ENCODE data around the gene C5orf46. TPM values are rescaled to one million over a fixed set of nuclear protein-coding genes. Genes with fewer than 3 reads are reported as not detected.

C5orf46 gene
- total RNA-seq, 1 experiment from 2014 or later = 78.7 TPM

DNA sequence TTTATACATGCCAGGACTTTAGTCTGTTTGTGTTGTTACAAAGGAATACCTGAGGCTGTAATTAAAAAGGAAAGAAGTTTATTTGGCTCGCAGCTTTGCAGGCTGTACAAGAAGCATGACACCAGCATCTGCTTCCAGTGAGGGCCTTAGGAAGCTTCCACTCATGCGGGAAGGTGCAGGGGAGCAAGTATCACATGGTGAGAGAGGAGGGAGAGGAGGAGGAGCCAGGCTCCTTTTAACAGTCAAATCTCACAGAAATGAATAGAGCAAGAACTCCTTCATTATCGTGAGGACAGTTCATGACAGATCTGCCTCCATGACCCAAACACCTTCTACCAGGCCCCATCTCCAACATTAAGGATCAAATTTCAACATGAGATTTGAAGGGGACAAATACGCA lies 18.7 kb upstream of the C5orf46 start:
- Histone ChIP-seq H3F3A (ENCODE audit: low read length, unreplicated experiment) (no peaks in the 10 kb centered on the region), H3K27me3 (ENCODE audit: low read length) (no peaks in the 10 kb centered on the region), H4K20me1 (ENCODE audit: low read length) (no peaks in the 10 kb centered on the region), H3K36me3 (ENCODE audit: low read depth, low read length) (no peaks in the 10 kb centered on the region), H3K4me1 (ENCODE audit: insufficient read depth, low read length) (peaks cover 9% of the 10 kb centered on the region), H3K9me3 (ENCODE audit: low read length) (no peaks in the 10 kb centered on the region), H3K9ac (ENCODE audit: low read length) (no peak overlapping the region), H3K9me2 (replicated peaks; ENCODE audit: low read length) (no peaks in the 10 kb centered on the region), H3K4me3 (ENCODE audit: low read length) (no peak overlapping the region), H3K4me2 (ENCODE audit: low read length) (no peak overlapping the region), H3K27ac (ENCODE audit: low read length) (no peak overlapping the region), H3K79me2 (ENCODE audit: low read length) (no peaks in the 10 kb centered on the region), H2AFZ (ENCODE audit: low read length) (peak overlapping the region; percentile 35)
- no TSS peak for BruUV-seq (replicated peaks)
- ATAC-seq = no peak
- CTCF ChIA-PET = no interaction called here
- intact Hi-C loops (cut with micrococcal nuclease) = no loop called here
- no peak for DNase-seq
- POLR2A ChIA-PET (ENCODE audit: unreplicated experiment) = no interaction called here
- no peak for TF ChIP-seq EZH2phosphoT487 (IDR thresholded peaks at IDR 0.05; ENCODE audit: borderline replicate concordance, low read length)
- TF ChIP-seq, protein P1, sequence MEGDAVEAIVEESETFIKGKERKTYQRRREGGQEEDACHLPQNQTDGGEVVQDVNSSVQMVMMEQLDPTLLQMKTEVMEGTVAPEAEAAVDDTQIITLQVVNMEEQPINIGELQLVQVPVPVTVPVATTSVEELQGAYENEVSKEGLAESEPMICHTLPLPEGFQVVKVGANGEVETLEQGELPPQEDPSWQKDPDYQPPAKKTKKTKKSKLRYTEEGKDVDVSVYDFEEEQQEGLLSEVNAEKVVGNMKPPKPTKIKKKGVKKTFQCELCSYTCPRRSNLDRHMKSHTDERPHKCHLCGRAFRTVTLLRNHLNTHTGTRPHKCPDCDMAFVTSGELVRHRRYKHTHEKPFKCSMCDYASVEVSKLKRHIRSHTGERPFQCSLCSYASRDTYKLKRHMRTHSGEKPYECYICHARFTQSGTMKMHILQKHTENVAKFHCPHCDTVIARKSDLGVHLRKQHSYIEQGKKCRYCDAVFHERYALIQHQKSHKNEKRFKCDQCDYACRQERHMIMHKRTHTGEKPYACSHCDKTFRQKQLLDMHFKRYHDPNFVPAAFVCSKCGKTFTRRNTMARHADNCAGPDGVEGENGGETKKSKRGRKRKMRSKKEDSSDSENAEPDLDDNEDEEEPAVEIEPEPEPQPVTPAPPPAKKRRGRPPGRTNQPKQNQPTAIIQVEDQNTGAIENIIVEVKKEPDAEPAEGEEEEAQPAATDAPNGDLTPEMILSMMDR (conservative IDR thresholded peaks at IDR 0.05; ENCODE audit: low read depth, low read length) = no peak

DNA sequence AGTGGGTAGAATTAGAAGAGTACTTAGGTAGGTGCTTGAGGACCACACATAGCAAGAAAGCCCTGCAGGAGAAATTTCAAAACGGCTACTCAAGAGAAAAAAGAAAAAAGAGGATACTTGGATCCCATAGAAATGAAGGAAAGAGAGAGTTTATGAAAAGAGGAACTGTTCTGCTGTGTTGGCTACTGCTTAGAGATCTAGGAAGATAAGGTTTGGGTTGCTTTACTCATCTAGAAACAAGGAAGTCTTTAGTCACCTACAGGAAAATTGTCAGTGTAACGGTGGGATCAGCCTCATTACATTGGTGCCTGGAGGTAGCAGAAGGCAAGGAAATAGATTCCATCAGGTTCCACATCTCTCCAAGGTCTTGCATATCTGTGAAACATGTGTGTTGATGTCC lies 14.8 kb upstream of the C5orf46 start:
- ChIA-PET POLR2A (ENCODE audit: unreplicated experiment) (no interaction called here), CTCF (no interaction called here)
- Histone ChIP-seq H4K20me1 (ENCODE audit: low read length) (no peaks in the 10 kb centered on the region), H3K27me3 (ENCODE audit: low read length) (no peaks in the 10 kb centered on the region), H3K36me3 (ENCODE audit: low read depth, low read length) (no peaks in the 10 kb centered on the region), H2AFZ (ENCODE audit: low read length) (peak overlapping the region; percentile 31; the same call in 1 of the 2 replicates), H3K9me2 (replicated peaks; ENCODE audit: low read length) (no peaks in the 10 kb centered on the region), H3K27ac (ENCODE audit: low read length) (no peak overlapping the region), H3K4me2 (ENCODE audit: low read length) (no peak overlapping the region), H3K4me1 (ENCODE audit: insufficient read depth, low read length) (peaks cover 45% of the 10 kb centered on the region), H3K9me3 (ENCODE audit: low read length) (no peaks in the 10 kb centered on the region), H3F3A (ENCODE audit: low read length, unreplicated experiment) (no peaks in the 10 kb centered on the region), H3K9ac (ENCODE audit: low read length) (no peak overlapping the region), H3K4me3 (ENCODE audit: low read length) (no peak overlapping the region), H3K79me2 (ENCODE audit: low read length) (peaks cover 11% of the 10 kb centered on the region)
- BruUV-seq (replicated peaks) = no TSS peak
- intact Hi-C loops (cut with micrococcal nuclease) = no loop called here
- DNase-seq = no peak
- TF ChIP-seq EZH2phosphoT487 (IDR thresholded peaks at IDR 0.05; ENCODE audit: borderline replicate concordance, low read length) (no peak), EZH2 (IDR thresholded peaks at IDR 0.05; ENCODE audit: low read length, unreplicated experiment) (no peak)
- TF ChIP-seq, protein P1 (conservative IDR thresholded peaks at IDR 0.05; ENCODE audit: low read depth, low read length) = no peak
- ATAC-seq = no peak

DNA sequence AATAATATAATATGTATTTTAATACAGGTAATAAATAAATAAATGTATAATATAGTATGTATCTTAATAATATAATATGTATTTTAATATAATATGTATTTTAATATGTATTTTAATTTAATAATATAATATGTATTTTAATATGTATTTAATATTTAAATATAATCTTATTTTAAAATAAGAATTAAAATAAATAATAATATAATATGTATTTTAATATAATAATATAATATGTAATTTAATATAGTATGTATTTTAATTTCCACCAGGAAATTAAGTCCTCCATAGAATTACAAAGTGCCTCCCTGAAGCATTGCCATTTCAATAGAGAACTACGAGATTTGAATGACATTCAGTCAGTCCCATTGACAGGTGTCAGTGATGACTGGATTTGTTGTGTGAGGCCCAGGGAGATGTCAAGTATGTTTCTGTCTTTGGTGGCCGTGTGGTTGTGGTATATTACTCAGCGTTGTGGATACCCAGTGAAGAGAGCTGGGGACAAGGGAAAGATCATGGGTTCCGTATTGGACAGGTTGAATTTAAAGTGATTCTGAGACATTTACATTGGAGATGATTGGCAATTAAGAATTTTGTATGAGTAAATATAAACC lies 14.2 kb upstream of the C5orf46 start:
- no peaks in the 10 kb centered on the region for H3K27me3 ChIP-seq (ENCODE audit: low read length)
- H2AFZ ChIP-seq (ENCODE audit: low read length) = peak overlapping the region; percentile 31; the same call in 1 of the 2 replicates
- intact Hi-C loops (cut with micrococcal nuclease) = no loop called here
- ChIA-PET CTCF (no interaction called here), POLR2A (ENCODE audit: unreplicated experiment) (no interaction called here)
- H3K9me2 ChIP-seq (replicated peaks; ENCODE audit: low read length) = no peaks in the 10 kb centered on the region
- no peak overlapping the region for H3K4me3 ChIP-seq (ENCODE audit: low read length)
- H3K4me1 ChIP-seq (ENCODE audit: insufficient read depth, low read length) = peaks cover 51% of the 10 kb centered on the region
- BruUV-seq (replicated peaks) = no TSS peak
- no peak overlapping the region for H3K4me2 ChIP-seq (ENCODE audit: low read length)
- no peak for DNase-seq
- no peak for ATAC-seq
- no peaks in the 10 kb centered on the region for H3K9me3 ChIP-seq (ENCODE audit: low read length)
- H3K9ac ChIP-seq (ENCODE audit: low read length) = no peak overlapping the region
- H4K20me1 ChIP-seq (ENCODE audit: low read length) = no peaks in the 10 kb centered on the region
- TF ChIP-seq EZH2 (IDR thresholded peaks at IDR 0.05; ENCODE audit: low read length, unreplicated experiment) (no peak), EZH2phosphoT487 (IDR thresholded peaks at IDR 0.05; ENCODE audit: borderline replicate concordance, low read length) (no peak)
- TF ChIP-seq, protein P1 (conservative IDR thresholded peaks at IDR 0.05; ENCODE audit: low read depth, low read length) = no peak
- peaks cover 17% of the 10 kb centered on the region for H3K79me2 ChIP-seq (ENCODE audit: low read length)
- H3K36me3 ChIP-seq (ENCODE audit: low read depth, low read length) = no peaks in the 10 kb centered on the region
- no peak overlapping the region for H3K27ac ChIP-seq (ENCODE audit: low read length)
- no peaks in the 10 kb centered on the region for H3F3A ChIP-seq (ENCODE audit: low read length, unreplicated experiment)

Measured in PC-3 (cell line).